HG03354 (cell line): ENCODE results near the gene PLET1.

Source experiments
- ATAC-seq: cut with Tn5 transposase; IDR thresholded peaks from one replicate; pipeline ENCODE4 v1.9.1; 2021; ENCODE audit warnings: mild to moderate bottlenecking; ENCODE audit not compliant: unreplicated experiment, poor library complexity, severe bottlenecking

The PLET1 gene

GRCh38 chr11:112288021-112288420 lies 27.4 kb upstream of the PLET1 start:
- no peak for ATAC-seq

DNA sequence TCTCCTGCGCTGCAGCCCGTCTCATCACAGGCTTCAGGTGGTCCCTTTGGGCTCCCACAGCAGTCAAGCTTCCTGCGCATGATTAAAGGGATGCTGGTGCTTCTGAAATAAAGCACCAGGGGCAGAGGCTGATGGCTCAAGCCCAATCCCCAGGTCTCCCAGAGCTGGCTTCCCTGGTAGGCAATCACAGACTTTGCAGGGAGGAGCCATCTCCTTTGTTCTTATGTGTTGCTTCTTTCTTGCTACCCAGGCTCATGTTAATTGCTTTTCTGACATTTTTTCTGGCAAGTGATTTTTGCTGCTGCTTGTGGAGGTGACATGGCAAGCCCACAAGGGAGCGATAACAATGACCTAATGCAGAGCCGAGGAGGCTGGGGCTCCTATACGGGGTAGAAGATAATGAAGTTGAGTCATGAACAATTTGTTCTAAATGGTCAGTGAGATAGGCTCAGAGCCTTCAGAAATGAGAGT lies 25.2 kb upstream of the PLET1 start:
- ATAC-seq = no peak

DNA sequence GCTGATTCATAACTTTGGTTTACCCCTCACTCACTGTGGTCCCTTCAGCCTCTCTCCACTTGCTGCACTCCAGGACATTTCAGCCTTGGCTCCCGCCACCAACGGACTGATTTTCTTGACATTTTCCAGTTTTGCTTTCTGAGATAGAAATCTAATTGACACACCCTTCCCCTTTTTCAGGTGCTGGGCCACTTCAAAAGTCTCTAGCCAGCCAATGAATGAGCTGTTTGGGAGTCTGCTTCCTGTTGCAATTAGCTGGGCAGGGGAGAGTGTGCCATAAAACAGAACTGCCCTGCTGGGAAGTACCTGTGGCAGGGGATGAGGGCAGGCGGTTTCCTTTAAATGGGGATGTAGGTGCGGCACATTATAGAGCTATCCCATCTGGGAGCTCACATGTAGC lies 21.1 kb upstream of the PLET1 start:
- no peak for ATAC-seq

GRCh38 chr11:112280268-112281126 lies 19.8 kb upstream of the PLET1 start:
- peak; percentile 87 for ATAC-seq

GRCh38 chr11:112279901-112280267 lies 19.2 kb upstream of the PLET1 start:
- peak; percentile 68 for ATAC-seq

DNA sequence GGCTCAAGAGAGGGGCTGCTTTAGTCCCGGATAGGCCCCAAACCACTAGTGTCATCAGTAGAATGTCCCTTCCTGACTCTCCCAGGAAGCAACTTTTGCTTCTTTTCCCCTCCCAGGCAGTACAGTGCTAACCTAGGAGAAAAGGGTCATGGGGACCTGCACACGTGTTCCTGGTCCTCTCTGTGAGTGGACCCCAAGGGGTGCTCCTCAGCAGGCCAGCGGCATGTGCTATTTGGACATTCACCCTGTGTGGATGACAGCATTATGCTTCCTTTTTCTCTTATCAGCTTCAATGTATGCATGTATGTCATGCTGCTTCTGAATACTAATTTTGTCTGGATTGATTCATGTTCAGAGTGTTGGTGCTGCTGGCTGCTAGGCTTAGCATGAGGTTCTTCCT lies 18.1 kb upstream of the PLET1 start:
- ATAC-seq = no peak

DNA sequence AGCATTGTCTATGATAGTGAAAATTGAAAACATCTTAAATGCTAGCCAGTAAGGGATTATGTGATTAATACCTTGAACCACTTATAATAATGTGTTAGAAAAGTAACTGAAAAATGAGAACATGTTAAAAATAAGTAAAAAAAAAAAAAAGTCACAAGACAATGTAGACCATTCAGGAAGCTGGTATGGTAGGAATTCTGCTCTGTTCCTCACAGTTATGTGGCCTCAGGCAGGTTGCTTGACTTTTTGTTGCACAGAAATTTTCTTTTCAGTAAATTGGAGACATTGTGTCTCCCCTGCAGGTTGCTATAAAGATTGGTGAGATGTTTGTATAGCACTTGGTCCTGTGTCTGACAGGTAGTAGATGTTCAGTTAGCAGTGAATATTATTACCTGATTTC lies 17.3 kb upstream of the PLET1 start:
- ATAC-seq = no peak

- no peak for ATAC-seq
These were observed 16.4 kb upstream of the PLET1 start for GRCh38 chr11:112277029-112277428.

GRCh38 chr11:112274007-112274783 lies 13.5 kb upstream of the PLET1 start:
- no peak for ATAC-seq

- ATAC-seq = no peak
These were observed 12.4 kb upstream of the PLET1 start for GRCh38 chr11:112273066-112273465.

DNA sequence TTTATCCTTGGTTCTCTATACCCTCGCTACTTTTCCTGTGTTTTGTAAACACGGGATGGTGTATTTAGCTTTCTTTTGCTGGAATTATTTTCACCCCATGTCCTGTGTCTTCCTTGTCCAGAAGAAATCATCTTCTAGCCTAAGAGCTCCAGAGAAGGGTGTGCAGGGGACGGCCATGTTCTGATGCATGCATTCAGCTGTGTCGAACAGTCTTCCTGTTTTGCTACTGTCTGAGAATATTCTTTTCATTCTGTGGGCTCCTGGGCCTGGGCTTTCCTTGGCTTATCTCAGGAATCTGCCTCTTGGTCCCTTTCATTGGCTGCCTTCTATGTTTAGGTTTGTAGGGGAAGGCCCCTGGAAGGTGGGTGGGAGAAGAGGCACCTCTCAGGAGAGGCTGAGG lies 10.6 kb upstream of the PLET1 start:
- no peak for ATAC-seq

DNA sequence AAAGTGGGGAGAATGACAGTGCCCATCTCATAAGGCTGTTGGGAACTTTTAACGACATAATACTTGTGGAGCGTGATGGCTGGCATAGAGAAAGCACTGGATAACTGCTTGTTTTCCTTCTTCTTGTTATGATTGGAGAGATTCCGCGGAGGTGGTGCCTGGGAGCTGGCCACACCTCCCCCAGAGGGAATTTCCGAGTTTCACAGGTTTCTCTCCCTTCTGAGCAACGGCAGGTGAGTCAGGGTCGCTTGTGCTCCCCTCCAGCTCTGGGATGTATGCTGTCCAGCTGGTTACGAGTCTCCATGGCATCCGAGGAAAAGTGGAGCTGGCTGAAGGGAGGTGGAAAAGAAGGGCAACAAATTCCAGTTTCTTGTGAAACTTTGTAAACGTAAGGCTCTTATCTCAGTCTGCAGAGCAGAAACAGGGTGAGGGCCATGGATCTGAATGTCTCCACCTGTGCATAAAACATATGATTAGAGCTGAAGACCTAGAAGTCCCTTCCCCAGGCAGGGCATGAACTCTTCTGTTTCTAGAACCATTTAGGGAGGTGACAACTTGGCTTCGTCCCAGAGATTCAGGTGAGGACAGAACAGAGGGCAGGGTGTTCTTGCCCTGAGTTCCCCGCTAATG lies 10.0 kb upstream of the PLET1 start:
- ATAC-seq = no peak

- no peak for ATAC-seq
These were observed 8.5 kb upstream of the PLET1 start for GRCh38 chr11:112269139-112269538.

- no peak for ATAC-seq
These were observed 7.7 kb upstream of the PLET1 start for GRCh38 chr11:112268406-112268805.

- no peak for ATAC-seq
These were observed 6.5 kb upstream of the PLET1 start for GRCh38 chr11:112267188-112267591.

- no peak for ATAC-seq
These were observed 5.7 kb upstream of the PLET1 start for GRCh38 chr11:112266410-112266778.

DNA sequence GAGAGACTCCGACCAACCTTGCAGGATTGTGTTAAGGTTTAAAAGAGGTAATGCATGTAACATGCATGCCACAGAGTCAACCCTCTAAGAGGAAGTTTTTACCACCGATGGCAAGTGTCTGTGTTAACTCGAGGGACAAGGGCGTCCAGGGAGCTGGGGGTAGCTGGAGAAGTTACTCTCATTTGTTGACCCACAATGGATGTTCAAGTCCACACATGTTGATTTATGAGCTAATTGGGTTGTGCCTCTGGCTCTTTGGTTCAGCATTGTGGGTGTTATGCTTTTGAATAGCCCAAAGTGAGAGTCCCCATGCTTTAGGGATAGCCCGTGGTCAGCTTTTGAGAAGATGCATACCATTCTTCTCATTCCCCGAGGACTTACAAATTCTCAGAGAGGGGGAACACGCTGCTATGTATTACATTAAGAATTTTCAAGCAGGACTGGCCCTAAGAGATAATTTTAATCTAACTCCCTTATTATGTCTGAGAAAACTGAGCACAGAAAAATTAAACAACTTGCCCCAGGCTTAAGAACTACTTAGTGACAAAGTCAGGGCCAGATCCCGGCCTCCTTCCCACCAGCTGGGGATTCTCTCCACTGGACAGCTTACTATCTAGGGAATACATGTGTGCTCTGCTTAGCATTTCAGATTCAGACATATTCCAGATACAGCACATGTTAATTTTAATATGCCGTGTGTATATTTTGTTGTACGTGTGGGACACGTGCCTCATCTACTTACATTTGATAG lies 5.2 kb upstream of the PLET1 start:
- ATAC-seq = no peak

GRCh38 chr11:112255067-112255720 lies 5.5 kb downstream of the PLET1 start:
- ATAC-seq = no peak

- no peak for ATAC-seq
These were observed 6.9 kb downstream of the PLET1 start for GRCh38 chr11:112253605-112254242.
